Neuron (in vitro differentiated cells): ENCODE results near the gene ABCC8.

Experiments
- H2AFZ ChIP-seq: one replicate; pipeline ENCODE4 v1.6.1; 2013; ENCODE audit warnings: low read depth, mild to moderate bottlenecking, inconsistent platforms, low read length, moderate library complexity
- H3K27me3 ChIP-seq: one replicate; pipeline ENCODE4 v1.6.1; 2013; ENCODE audit warnings: low read length; ENCODE audit not compliant: insufficient read depth
- H3K36me3 ChIP-seq: one replicate; pipeline ENCODE4 v1.6.1; 2013; ENCODE audit warnings: low read length; ENCODE audit not compliant: insufficient read depth
- H3K4me1 ChIP-seq: one replicate; pipeline ENCODE4 v1.6.1; 2013; ENCODE audit warnings: low read length; ENCODE audit not compliant: insufficient read depth
- H3K4me3 ChIP-seq: 2 replicates; pipeline ENCODE4 v1.5.1; 2013; ENCODE audit warnings: mild to moderate bottlenecking, low read length, moderate library complexity
- H3K9me3 ChIP-seq: one replicate; pipeline ENCODE4 v1.6.1; 2013; ENCODE audit warnings: low read length

Gene ABCC8

GRCh38 chr11:17351172-17351509 lies 125.5 kb downstream of the ABCC8 start:
- Histone ChIP-seq H2AFZ (peak overlapping the region; percentile 97), H3K36me3 (no peaks in the 10 kb centered on the region), H3K27me3 (no peaks in the 10 kb centered on the region), H3K4me1 (peaks cover 12% of the 10 kb centered on the region), H3K9me3 (no peaks in the 10 kb centered on the region), H3K4me3 (peak overlapping the region; percentile 88)

DNA sequence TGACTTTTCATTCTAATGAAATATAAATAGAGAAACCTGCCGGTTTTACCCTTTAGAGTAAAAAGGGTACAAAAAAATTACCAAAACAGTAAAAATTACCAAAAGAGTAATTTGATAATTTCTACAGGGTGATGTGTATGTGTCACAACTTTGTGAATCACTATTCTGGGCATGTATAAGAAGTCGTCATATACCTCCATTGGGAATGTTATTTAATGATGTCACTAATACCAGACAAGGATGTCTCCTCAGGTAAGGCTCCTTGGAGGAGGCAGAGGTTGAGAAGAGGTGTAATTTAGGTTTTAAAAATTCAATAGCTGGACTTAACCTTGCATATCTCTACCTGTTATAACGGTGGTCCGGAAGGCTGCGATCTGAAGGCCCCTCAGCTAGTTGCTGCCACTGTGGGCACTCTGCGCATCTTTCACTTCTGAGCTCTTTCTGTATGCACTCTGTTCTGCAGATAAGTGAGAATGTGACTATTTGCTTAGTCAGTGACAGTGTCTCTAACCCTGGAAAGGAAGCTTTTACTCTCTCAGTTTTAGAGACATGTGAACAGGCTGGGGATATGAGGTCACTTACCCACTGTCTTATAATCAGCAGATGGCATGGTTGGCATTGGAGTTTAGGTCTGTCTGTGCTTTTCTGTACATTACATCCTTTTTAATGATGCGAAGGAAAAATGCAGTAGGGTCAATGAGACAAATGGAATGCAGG lies 126.0 kb downstream of the ABCC8 start:
- no peak overlapping the region for H3K4me3 ChIP-seq
- no peaks in the 10 kb centered on the region for H3K9me3 ChIP-seq
- H3K27me3 ChIP-seq: no peaks in the 10 kb centered on the region
- H3K4me1 ChIP-seq: peaks cover 12% of the 10 kb centered on the region
- H3K36me3 ChIP-seq: no peaks in the 10 kb centered on the region
- no peak overlapping the region for H2AFZ ChIP-seq

DNA sequence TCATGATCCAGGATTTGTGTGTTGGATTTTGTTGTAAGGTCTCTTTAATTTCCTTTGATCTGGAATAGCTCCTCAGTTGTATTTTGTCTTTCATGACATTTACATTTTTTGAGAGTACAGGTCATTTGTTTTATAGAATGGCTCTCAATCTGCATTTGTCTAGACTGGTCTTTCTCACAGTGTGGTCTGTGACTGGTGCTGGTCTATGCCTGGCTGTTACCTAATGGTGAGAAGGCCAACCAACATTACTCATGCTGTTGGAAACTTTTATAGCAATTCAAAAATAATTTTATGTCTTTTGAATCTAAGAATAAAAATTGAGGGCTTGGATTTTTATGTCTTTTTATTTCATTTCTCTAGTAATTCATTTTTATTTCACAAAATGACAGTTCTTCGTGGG lies 129.0 kb downstream of the ABCC8 start:
- Histone ChIP-seq H3K4me3 (no peak overlapping the region), H3K27me3 (no peaks in the 10 kb centered on the region), H3K36me3 (no peaks in the 10 kb centered on the region), H2AFZ (no peak overlapping the region), H3K9me3 (no peaks in the 10 kb centered on the region), H3K4me1 (peaks cover 4% of the 10 kb centered on the region)

DNA sequence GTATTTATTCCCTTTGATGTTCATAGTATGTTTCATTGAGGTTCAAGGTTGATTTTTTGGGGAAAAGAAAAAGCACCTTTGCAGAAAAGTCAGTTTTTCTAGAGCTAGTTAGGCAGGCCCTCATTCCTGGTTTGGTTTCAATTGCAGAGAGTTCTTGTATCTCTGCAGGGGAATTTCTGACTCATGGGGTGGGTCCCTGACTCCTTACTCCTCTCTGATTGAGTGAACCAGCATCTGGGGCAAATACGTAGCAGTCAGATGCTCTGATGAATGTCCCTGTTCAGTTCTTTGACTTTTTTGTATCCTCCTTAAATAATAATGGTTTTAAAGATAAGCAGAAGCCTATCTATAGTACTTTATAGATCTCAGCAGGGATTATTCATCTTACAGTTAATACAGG lies 132.7 kb downstream of the ABCC8 start:
- Histone ChIP-seq H3K4me1 (no peaks in the 10 kb centered on the region), H2AFZ (no peak overlapping the region), H3K4me3 (no peak overlapping the region), H3K27me3 (no peaks in the 10 kb centered on the region), H3K36me3 (no peaks in the 10 kb centered on the region), H3K9me3 (no peaks in the 10 kb centered on the region)

- H3K9me3 ChIP-seq: no peaks in the 10 kb centered on the region
- no peaks in the 10 kb centered on the region for H3K36me3 ChIP-seq
- H2AFZ ChIP-seq: no peak overlapping the region
- H3K4me1 ChIP-seq: no peaks in the 10 kb centered on the region
- no peaks in the 10 kb centered on the region for H3K27me3 ChIP-seq
- no peak overlapping the region for H3K4me3 ChIP-seq
These were observed 133.4 kb downstream of the ABCC8 start for GRCh38 chr11:17343257-17343656.
